WI38 (cell line): ENCODE results near the gene COPB2.

Source experiments
- H3K4me3 ChIP-seq: 2 replicates; pipeline ENCODE4 v1.5.1; 2011; ENCODE audit warnings: low read depth, mild to moderate bottlenecking, control low read depth, low read length
- CTCF ChIP-seq: IDR thresholded peaks from 2 replicates; pipeline ENCODE4 v1.5.1; 2012; ENCODE audit warnings: low read depth, mild to moderate bottlenecking, control low read depth, low read length

COPB2 gene

GRCh38 chr3:139355476-139355875 lies 34.0 kb downstream of the COPB2 start:
- no peak overlapping the region for H3K4me3 ChIP-seq
- TF ChIP-seq CTCF, result no peak

- H3K4me3 ChIP-seq, result no peak overlapping the region
- no peak for TF ChIP-seq CTCF
Measured at GRCh38 chr3:139354661-139355060, 34.8 kb downstream of the COPB2 start.

GRCh38 chr3:139353920-139354556 lies 35.4 kb downstream of the COPB2 start:
- TF ChIP-seq CTCF, result peak; percentile 79
- no peak overlapping the region for H3K4me3 ChIP-seq

- no peak for TF ChIP-seq CTCF
- no peak overlapping the region for H3K4me3 ChIP-seq
Measured at GRCh38 chr3:139346771-139347170, 42.7 kb downstream of the COPB2 start.

GRCh38 chr3:139343895-139344856 lies 45.3 kb downstream of the COPB2 start, which contains the start of gene MRPS22:
Gene MRPS22, plus strand, starts transcription at chr3:139344020. Its CDS starts 7 bp downstream, at chr3:139344027.
- H3K4me3 ChIP-seq, result peak within 1 kb of the TSS; percentile 94

GRCh38 chr3:139342054-139342453 lies 47.4 kb downstream of the COPB2 start:
- no peak for TF ChIP-seq CTCF
- no peak overlapping the region for H3K4me3 ChIP-seq

More at GRCh38 chr3:139343895-139344856, 45.3 kb downstream of the COPB2 start, which contains the start of gene MRPS22:
- no peak for TF ChIP-seq CTCF

- no peak overlapping the region for H3K4me3 ChIP-seq
- no peak for TF ChIP-seq CTCF
Measured at GRCh38 chr3:139340784-139341183, 48.7 kb downstream of the COPB2 start.
